Heart right ventricle (tissue), 16 donors: ENCODE measurements around the gene ENOX2. TPM values are rescaled to one million over a fixed set of nuclear protein-coding genes. Genes with fewer than 3 reads are reported as not detected.

Experiments
- ATAC-seq, 8 donors: fragments of 200-7000 bp; cut with Tn5 transposase; one replicate each; pipeline ENCODE4 v1.9.1; 2020; ENCODE audit warnings: mild to moderate bottlenecking in 8 of 8, moderate library complexity in 8 of 8, moderate number of reproducible peaks in 1 of 8
- DNase-seq, 2 donors: peaks; one replicate each; pipeline ENCODE4 v3.0.0-alpha.2; 2020
- H3K27ac ChIP-seq, 10 donors: fragments of 200-600 bp; sonication (generic) in 2 of 10; one replicate each; pipeline versions ENCODE4 v1.5.0 to v1.8.0; 2020 to 2022; ENCODE audit warnings: mild to moderate bottlenecking in 3 of 10
- H3K27me3 ChIP-seq, 7 donors: fragments of 200-600 bp; one replicate each; pipeline ENCODE4 v1.8.0; 2021 to 2022; ENCODE audit warnings: mild to moderate bottlenecking in 2 of 7
- H3K36me3 ChIP-seq, 9 donors: fragments of 200-600 bp; sonication (generic) in 1 of 9; one replicate each; pipeline versions ENCODE4 v1.5.0 to v1.8.0; 2020 to 2022; ENCODE audit warnings: mild to moderate bottlenecking in 2 of 9
- H3K4me1 ChIP-seq, 9 donors: fragments of 200-600 bp; sonication (generic) in 1 of 9; one replicate each; pipeline versions ENCODE4 v1.5.0 to v1.8.0; 2020 to 2022; ENCODE audit warnings: mild to moderate bottlenecking in 4 of 9
- H3K4me3 ChIP-seq, 10 donors: fragments of 200-600 bp; sonication (generic) in 2 of 10; one replicate each; pipeline versions ENCODE4 v1.5.0 to v1.8.0; 2020 to 2022; ENCODE audit warnings: mild to moderate bottlenecking in 7 of 10, moderate library complexity in 2 of 10
- H3K9me3 ChIP-seq, 11 donors: fragments of 200-600 bp in 10 of 11; sonication (generic) in 2 of 11; one replicate each; pipeline versions ENCODE4 v1.5.0 to v1.8.0; 2013 to 2022; ENCODE audit warnings: mild to moderate bottlenecking in 2 of 11, control low read depth in 1 of 11, moderate library complexity in 1 of 11
- WGBS, 2 donors: extraction: QIAGEN DNeasy Blood & Tissue Kit; methylation state at CpG; one replicate each; pipeline ENCODE4 v1.1.7; 2013; ENCODE audit warnings: inconsistent platforms in 1 of 2; 5-methylcytosine and 5-hydroxymethylcytosine counted together
- intact Hi-C, 10 donors: fragments of 100-400 bp; cut with DNase I; formaldehyde crosslinking; loops; one replicate each; pipeline versions ENCODE4 v1.11.1 to v1.14.2; 2022
- polyA plus RNA-seq, 2 donors: library from polyadenylated mRNA; stranded (reverse); fragments of 200-250 nt; gene quantifications; one replicate each; pipeline ENCODE4 v1.2.3, GENCODE V29; 2013
- total RNA-seq, 10 donors: library from RNA; stranded (reverse); fragmentation: NEBNext Ultra II Directional in 3 of 10; extraction: Animal tissue kit (Norgen Biotek cat#: 25700) in 3 of 10; gene quantifications; one replicate each; pipeline versions ENCODE4 v1.2.1 to v1.2.4, GENCODE V29; 2021 to 2023
- TF ChIP-seq, protein P1 (sequence below), 9 donors: fragments of 200-600 bp; sonication (generic) in 2 of 9; IDR thresholded peaks; one replicate each; pipeline versions ENCODE4 v1.5.0 to v1.8.0; 2021 to 2022; ENCODE audit warnings: antibody characterized with exemption in 9 of 9, mild to moderate bottlenecking in 5 of 9, moderate library complexity in 1 of 9
- donor health status: Arrhythmogenic right ventricular cardiomyopathy.
- donor health status: ischemic (EF 13 %, LVEDD 7.1; RV severe dilation, severe dysfunction).
- donor health status: healthy with polysubstance abuse.
- donor health status: DM: no; HTN: yes; CAD: no.
- donor health status: DM: no; HTN: no; CAD: no.
- donor health status: ischemic (EF 25% LVEDD 6.9; RV normal size, moderate dysfunction).
- donor health status: ischemic (EF 25% LVEDD 5.7; RV mildly dilated, moderate dysfunction).
- donor health status: healthy.
- donor health status: DM: yes; HTN: yes; CAD: no.
- donor health status: Ischemic cardiomyopathy.
- donor health status: ischemic (EF 35%, LVEDD 5.7; RV mildly dilated, moderate dysfunction).
- donor health status: nonischemic (EF 11% LVEDD 7.7; RV severe dilation, severe dysfunction).
- donor health status: DM: yes; HTN: yes; CAD: no.
- donor health status: PGD.
- donor health status: ischemic (EF 29% LVEDD 5.4; RV normal size, mild dysfunction).
- donor health status: nonischemic (EF 23%, LVEDD 6.1; RV moderate dilation, normal function).

Gene ENOX2
- total and polyA plus RNA-seq, 12 donors, result 3.4 to 22.6 (median 18.6) TPM

- intact Hi-C loops, result no loop called here
- 39 to 47% methylated on average over 4 of the region's 4 CpGs for WGBS, 2 donors
Observed at GRCh38 chrX:130654409-130654950, 248.5 kb downstream of the ENOX2 start.

DNA sequence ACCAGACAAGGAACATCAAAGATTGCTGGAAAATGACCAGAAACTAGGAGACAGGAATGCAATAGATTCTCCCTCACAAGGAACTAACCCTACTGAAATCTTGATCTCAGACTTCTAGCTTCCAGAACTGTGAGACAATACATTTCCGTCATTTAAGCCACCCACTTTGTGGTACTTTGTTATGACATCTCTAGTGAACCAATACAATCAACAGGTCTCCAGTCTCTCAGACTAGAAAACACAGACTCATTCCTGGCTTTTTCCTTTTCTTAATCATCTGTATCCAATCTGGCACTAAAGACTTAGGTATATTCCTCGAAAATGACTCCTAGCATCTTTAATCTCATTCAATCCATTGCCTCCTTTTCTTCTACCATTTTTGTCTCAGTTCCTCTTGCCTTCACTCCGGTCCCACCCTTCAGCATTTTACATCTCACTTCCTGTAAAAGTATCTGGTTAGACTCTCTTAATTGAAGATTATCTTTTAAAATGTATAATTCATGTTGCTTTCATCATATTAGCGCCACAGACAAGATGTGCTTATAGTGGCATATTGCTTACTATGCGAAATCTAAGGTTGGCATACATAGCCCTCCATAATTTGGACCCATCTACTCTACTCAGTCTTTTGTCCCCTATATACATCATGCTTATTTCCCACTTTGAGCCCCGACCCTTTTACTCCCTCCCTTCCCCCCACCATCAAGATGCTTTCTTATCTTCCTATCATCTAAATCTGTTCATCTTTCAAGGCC is 250.0 kb downstream of the ENOX2 start:
- DNase-seq, result no peak
- Histone ChIP-seq H3K4me3 (no peak overlapping the region), H3K27me3 (no peaks in the 10 kb centered on the region), H3K36me3 (peaks cover 0 to 18% (median 0%) of the 10 kb centered on the region in 9 donors), H3K9me3 (peaks cover 0 to 6% (median 0%) of the 10 kb centered on the region in 11 donors), H3K27ac (no peak overlapping the region), H3K4me1 (no peaks in the 10 kb centered on the region)
- ATAC-seq, result no peak
- WGBS, 2 donors, result 96 to 97% methylated on average over 6 of the region's 6 CpGs
- TF ChIP-seq, protein P1, sequence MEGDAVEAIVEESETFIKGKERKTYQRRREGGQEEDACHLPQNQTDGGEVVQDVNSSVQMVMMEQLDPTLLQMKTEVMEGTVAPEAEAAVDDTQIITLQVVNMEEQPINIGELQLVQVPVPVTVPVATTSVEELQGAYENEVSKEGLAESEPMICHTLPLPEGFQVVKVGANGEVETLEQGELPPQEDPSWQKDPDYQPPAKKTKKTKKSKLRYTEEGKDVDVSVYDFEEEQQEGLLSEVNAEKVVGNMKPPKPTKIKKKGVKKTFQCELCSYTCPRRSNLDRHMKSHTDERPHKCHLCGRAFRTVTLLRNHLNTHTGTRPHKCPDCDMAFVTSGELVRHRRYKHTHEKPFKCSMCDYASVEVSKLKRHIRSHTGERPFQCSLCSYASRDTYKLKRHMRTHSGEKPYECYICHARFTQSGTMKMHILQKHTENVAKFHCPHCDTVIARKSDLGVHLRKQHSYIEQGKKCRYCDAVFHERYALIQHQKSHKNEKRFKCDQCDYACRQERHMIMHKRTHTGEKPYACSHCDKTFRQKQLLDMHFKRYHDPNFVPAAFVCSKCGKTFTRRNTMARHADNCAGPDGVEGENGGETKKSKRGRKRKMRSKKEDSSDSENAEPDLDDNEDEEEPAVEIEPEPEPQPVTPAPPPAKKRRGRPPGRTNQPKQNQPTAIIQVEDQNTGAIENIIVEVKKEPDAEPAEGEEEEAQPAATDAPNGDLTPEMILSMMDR (IDR thresholded peaks at IDR 0.05), result no peak
- intact Hi-C loops, result no loop called here

More at GRCh38 chrX:130654409-130654950, 248.5 kb downstream of the ENOX2 start:
- ATAC-seq (no peak), DNase-seq (no peak)
- H3K9me3 ChIP-seq, result peaks cover 0 to 19% (median 0%) of the 10 kb centered on the region in 11 donors
- no peak overlapping the region for H3K27ac ChIP-seq
- TF ChIP-seq, protein P1 (IDR thresholded peaks at IDR 0.05), result no peak
- H3K4me1 ChIP-seq, result no peaks in the 10 kb centered on the region
- no peak overlapping the region for H3K4me3 ChIP-seq
- H3K27me3 ChIP-seq, result no peaks in the 10 kb centered on the region
- peaks cover 0 to 25% (median 0%) of the 10 kb centered on the region in 9 donors for H3K36me3 ChIP-seq

- no peaks in the 10 kb centered on the region for H3K36me3 ChIP-seq
- no peaks in the 10 kb centered on the region for H3K9me3 ChIP-seq
- no peak overlapping the region for H3K27ac ChIP-seq
- no peaks in the 10 kb centered on the region for H3K27me3 ChIP-seq
- H3K4me3 ChIP-seq, result no peak overlapping the region
- TF ChIP-seq, protein P1 (IDR thresholded peaks at IDR 0.05), result no peak
- intact Hi-C loops, result loop anchor here in 1 of 10 donors (2.0 kb wide), 1 partner anchor 15 kb away; no protein-coding TSS in a partner anchor
- no peak for DNase-seq
- H3K4me1 ChIP-seq, result no peaks in the 10 kb centered on the region
- no peak for ATAC-seq
Observed at GRCh38 chrX:130649738-130650137, 253.3 kb downstream of the ENOX2 start.

DNA sequence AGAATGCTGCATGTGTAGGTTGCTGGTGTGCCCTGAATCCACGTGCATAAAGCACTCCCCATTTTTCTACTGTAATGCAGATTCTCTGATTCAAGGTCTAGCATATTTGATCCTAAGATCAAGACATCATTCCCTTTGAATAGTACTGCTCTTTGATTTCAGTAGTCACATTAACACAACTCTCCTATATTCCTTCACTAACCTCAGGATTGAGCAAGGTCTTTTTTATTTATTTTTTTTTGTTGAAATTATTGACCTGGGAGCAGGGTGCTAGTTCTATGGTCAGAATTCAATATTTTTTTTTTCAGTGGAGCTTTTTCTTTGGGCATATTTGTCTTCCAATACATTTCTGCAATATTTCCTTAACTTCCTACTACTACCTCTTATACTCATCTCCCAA is 255.5 kb downstream of the ENOX2 start:
- 91 to 92% methylated on average over 1 of the region's 1 CpG for whole genome bisulfite sequencing, 2 donors
- H3K4me3 ChIP-seq, result no peak overlapping the region
- H3K27ac ChIP-seq, result no peak overlapping the region
- DNase-seq (no peak), ATAC-seq (no peak)
- TF ChIP-seq, protein P1 (IDR thresholded peaks at IDR 0.05), result no peak
- intact Hi-C loops, result no loop called here
- no peaks in the 10 kb centered on the region for H3K4me1 ChIP-seq
- H3K27me3 ChIP-seq, result no peaks in the 10 kb centered on the region
- H3K9me3 ChIP-seq, result peaks cover 0 to 8% (median 0%) of the 10 kb centered on the region in 11 donors
- H3K36me3 ChIP-seq, result no peaks in the 10 kb centered on the region
